Measurements from ENCODE around the gene URB1. TPM values are rescaled to one million over a fixed set of nuclear protein-coding genes. Genes with fewer than 3 reads are reported as not detected.
"Not testable (repeated sequence)": the region's sequence is repeated elsewhere in the genome, so short reads cannot be mapped to it uniquely, and the experiment has no call there.

URB1 gene
- total RNA-seq, 2 donors from 2014 or later = 15.4 to 16.7 TPM

GRCh38 chr21:32377506-32377905, 15.3 kb downstream of the URB1 start:
- Mint-ChIP-seq H3K4me1 (ENCODE audit: low read depth) (peaks cover 1% of the 10 kb centered on the region), H3K27me3 (ENCODE audit: low read depth) (no peaks in the 10 kb centered on the region), H3K36me3 (ENCODE audit: insufficient read depth in 2 of 2) (peaks cover 6 to 18% of the 10 kb centered on the region in 2 donors)

GRCh38 chr21:32372755-32373154, 20.1 kb downstream of the URB1 start:
- DNase-seq (no peak), ATAC-seq (replicated peaks in 1 of 2) (no peak)
- Mint-ChIP-seq H3K36me3 (ENCODE audit: insufficient read depth in 2 of 2) (peaks cover 5 to 27% of the 10 kb centered on the region in 2 donors), H3K4me3 (no peak overlapping the region), H3K9me3 (no peaks in the 10 kb centered on the region), H3K27ac (peak overlapping the region; percentile 29), H3K27me3 (ENCODE audit: low read depth) (no peaks in the 10 kb centered on the region), H3K4me1 (ENCODE audit: low read depth) (peaks cover 19% of the 10 kb centered on the region)

More at GRCh38 chr21:32377506-32377905, 15.3 kb downstream of the URB1 start:
- no peak for DNase-seq
- H3K4me3 Mint-ChIP-seq = no peak overlapping the region
- no peaks in the 10 kb centered on the region for H3K9me3 Mint-ChIP-seq
- ATAC-seq (replicated peaks in 1 of 2) = no peak
- no peak overlapping the region for H3K27ac Mint-ChIP-seq

- Mint-ChIP-seq H3K27me3 (ENCODE audit: low read depth) (no peaks in the 10 kb centered on the region), H3K4me3 (no peak overlapping the region), H3K4me1 (ENCODE audit: low read depth) (peaks cover 19% of the 10 kb centered on the region), H3K9me3 (no peaks in the 10 kb centered on the region), H3K27ac (peak overlapping the region; percentile 93), H3K36me3 (ENCODE audit: insufficient read depth in 2 of 2) (peaks cover 5 to 27% of the 10 kb centered on the region in 2 donors)
- ATAC-seq (replicated peaks in 1 of 2) = peak; percentile 78 to 81
- peak in 1 of 2 donors; percentile 11 for DNase-seq
These were observed 20.9 kb downstream of the URB1 start for GRCh38 chr21:32371913-32372314.

- H3K4me3 Mint-ChIP-seq = peak overlapping the region in 1 of 2 donors; percentile 49
- H3K27ac Mint-ChIP-seq = peak overlapping the region; percentile 93
- H3K9me3 Mint-ChIP-seq = no peaks in the 10 kb centered on the region
- peaks cover 19% of the 10 kb centered on the region for H3K4me1 Mint-ChIP-seq (ENCODE audit: low read depth)
- peaks cover 5 to 27% of the 10 kb centered on the region in 2 donors for H3K36me3 Mint-ChIP-seq (ENCODE audit: insufficient read depth in 2 of 2)
- no peak for DNase-seq
- no peaks in the 10 kb centered on the region for H3K27me3 Mint-ChIP-seq (ENCODE audit: low read depth)
- no peak for ATAC-seq (replicated peaks in 1 of 2)
These were observed 21.6 kb downstream of the URB1 start for GRCh38 chr21:32370998-32371766.

GRCh38 chr21:32368961-32369360, 23.9 kb downstream of the URB1 start:
- H3K27me3 Mint-ChIP-seq (ENCODE audit: low read depth); H3K9me3 Mint-ChIP-seq; H3K4me3 Mint-ChIP-seq; ATAC-seq (replicated peaks in 1 of 2); H3K27ac Mint-ChIP-seq; DNase-seq: not testable (repeated sequence)
- H3K4me1 Mint-ChIP-seq (ENCODE audit: low read depth) = peaks cover 19% of the 10 kb centered on the region
- peaks cover 7 to 38% of the 10 kb centered on the region in 2 donors for H3K36me3 Mint-ChIP-seq (ENCODE audit: insufficient read depth in 2 of 2)

GRCh38 chr21:32368386-32368785, 24.4 kb downstream of the URB1 start:
- DNase-seq = no peak
- no peak for ATAC-seq (replicated peaks in 1 of 2)
- Mint-ChIP-seq H3K9me3 (no peaks in the 10 kb centered on the region), H3K4me3 (no peak overlapping the region), H3K27me3 (ENCODE audit: low read depth) (no peaks in the 10 kb centered on the region), H3K4me1 (ENCODE audit: low read depth) (peaks cover 19% of the 10 kb centered on the region), H3K27ac (no peak overlapping the region), H3K36me3 (ENCODE audit: insufficient read depth in 2 of 2) (peaks cover 7 to 38% of the 10 kb centered on the region in 2 donors)

- Mint-ChIP-seq H3K9me3 (no peaks in the 10 kb centered on the region), H3K36me3 (ENCODE audit: insufficient read depth in 2 of 2) (peaks cover 5 to 34% of the 10 kb centered on the region in 2 donors), H3K4me3 (no peak overlapping the region), H3K27ac (no peak overlapping the region), H3K27me3 (ENCODE audit: low read depth) (no peaks in the 10 kb centered on the region), H3K4me1 (ENCODE audit: low read depth) (peaks cover 14% of the 10 kb centered on the region)
- DNase-seq = no peak
- ATAC-seq (replicated peaks in 1 of 2) = no peak
These were observed 25.7 kb downstream of the URB1 start for GRCh38 chr21:32367158-32367557.

GRCh38 chr21:32366191-32366590, 26.6 kb downstream of the URB1 start:
- H3K9me3 Mint-ChIP-seq = no peaks in the 10 kb centered on the region
- H3K36me3 Mint-ChIP-seq (ENCODE audit: insufficient read depth in 2 of 2) = peaks cover 4 to 30% of the 10 kb centered on the region in 2 donors
- DNase-seq = no peak

GRCh38 chr21:32364796-32365195, 28.0 kb downstream of the URB1 start:
- no peak for DNase-seq
- no peaks in the 10 kb centered on the region for H3K27me3 Mint-ChIP-seq (ENCODE audit: low read depth)
- peaks cover 7 to 35% of the 10 kb centered on the region in 2 donors for H3K36me3 Mint-ChIP-seq (ENCODE audit: insufficient read depth in 2 of 2)
- no peaks in the 10 kb centered on the region for H3K4me1 Mint-ChIP-seq (ENCODE audit: low read depth)
- H3K9me3 Mint-ChIP-seq = no peaks in the 10 kb centered on the region
- H3K4me3 Mint-ChIP-seq = no peak overlapping the region
- no peak for ATAC-seq (replicated peaks in 1 of 2)
- peak overlapping the region; percentile 69 for H3K27ac Mint-ChIP-seq

More at GRCh38 chr21:32366191-32366590, 26.6 kb downstream of the URB1 start:
- Mint-ChIP-seq H3K4me1 (ENCODE audit: low read depth) (peaks cover 4% of the 10 kb centered on the region), H3K27me3 (ENCODE audit: low read depth) (no peaks in the 10 kb centered on the region), H3K4me3 (no peak overlapping the region), H3K27ac (no peak overlapping the region)
- no peak for ATAC-seq (replicated peaks in 1 of 2)

GRCh38 chr21:32364387-32364786, 28.4 kb downstream of the URB1 start:
- Mint-ChIP-seq H3K27me3 (ENCODE audit: low read depth) (no peaks in the 10 kb centered on the region), H3K9me3 (no peaks in the 10 kb centered on the region), H3K4me3 (no peak overlapping the region), H3K36me3 (ENCODE audit: insufficient read depth in 2 of 2) (peaks cover 7 to 31% of the 10 kb centered on the region in 2 donors), H3K4me1 (ENCODE audit: low read depth) (no peaks in the 10 kb centered on the region), H3K27ac (peak overlapping the region; percentile 69)
- ATAC-seq (replicated peaks in 1 of 2) = no peak
- DNase-seq = no peak

GRCh38 chr21:32360401-32360975, 32.3 kb downstream of the URB1 start:
- ATAC-seq (replicated peaks in 1 of 2) (no peak), DNase-seq (no peak)
- Mint-ChIP-seq H3K27me3 (ENCODE audit: low read depth) (no peaks in the 10 kb centered on the region), H3K36me3 (ENCODE audit: insufficient read depth in 2 of 2) (peaks cover 11 to 34% of the 10 kb centered on the region in 2 donors), H3K4me3 (no peak overlapping the region), H3K27ac (peak overlapping the region; percentile 92), H3K9me3 (no peaks in the 10 kb centered on the region), H3K4me1 (ENCODE audit: low read depth) (no peaks in the 10 kb centered on the region)

- no peak for DNase-seq
- H3K36me3 Mint-ChIP-seq (ENCODE audit: insufficient read depth in 2 of 2) = peaks cover 10 to 31% of the 10 kb centered on the region in 2 donors
- no peaks in the 10 kb centered on the region for H3K9me3 Mint-ChIP-seq
- no peak overlapping the region for H3K4me3 Mint-ChIP-seq
- no peaks in the 10 kb centered on the region for H3K27me3 Mint-ChIP-seq (ENCODE audit: low read depth)
- H3K4me1 Mint-ChIP-seq (ENCODE audit: low read depth) = no peaks in the 10 kb centered on the region
- H3K27ac Mint-ChIP-seq = no peak overlapping the region
- ATAC-seq (replicated peaks in 1 of 2) = no peak
These were observed 33.0 kb downstream of the URB1 start for GRCh38 chr21:32359719-32360260.

- H3K36me3 Mint-ChIP-seq (ENCODE audit: insufficient read depth in 2 of 2) = peaks cover 16 to 22% of the 10 kb centered on the region in 2 donors
- no peak for ATAC-seq (replicated peaks in 1 of 2)
- no peak for DNase-seq
- H3K4me1 Mint-ChIP-seq (ENCODE audit: low read depth) = no peaks in the 10 kb centered on the region
- no peaks in the 10 kb centered on the region for H3K27me3 Mint-ChIP-seq (ENCODE audit: low read depth)
- H3K4me3 Mint-ChIP-seq = no peak overlapping the region
- H3K27ac Mint-ChIP-seq = no peak overlapping the region
- no peaks in the 10 kb centered on the region for H3K9me3 Mint-ChIP-seq
These were observed 35.9 kb downstream of the URB1 start for GRCh38 chr21:32356874-32357395.
